Measurements from ENCODE around the gene EMILIN3.
"Not testable (repeated sequence)": the region's sequence is repeated elsewhere in the genome, so short reads cannot be mapped to it uniquely, and the experiment has no call there.

Gene EMILIN3

GRCh38 chr20:41318271-41318649 is 48.4 kb downstream of the EMILIN3 start:
- FAIRE-seq (no peak), DNase-seq (ENCODE audit: low spot score) (no peak)

GRCh38 chr20:41317546-41318270 is 48.9 kb downstream of the EMILIN3 start, which contains the start of gene ZHX3:
Gene ZHX3, minus strand, starts transcription at chr20:41317731. Its CDS starts 112,815 bp downstream, at chr20:41204916.
- no peak for FAIRE-seq

GRCh38 chr20:41316602-41317545 is 49.7 kb downstream of the EMILIN3 start:
- FAIRE-seq (no peak), DNase-seq (ENCODE audit: low spot score) (peak; percentile 85)

More at GRCh38 chr20:41317546-41318270, 48.9 kb downstream of the EMILIN3 start, which contains the start of gene ZHX3:
- peak; percentile 100 for DNase-seq (ENCODE audit: low spot score)

GRCh38 chr20:41316051-41316450 is 50.6 kb downstream of the EMILIN3 start:
- FAIRE-seq (no peak), DNase-seq (ENCODE audit: low spot score) (no peak)

GRCh38 chr20:41314386-41314785 is 52.2 kb downstream of the EMILIN3 start:
- FAIRE-seq: no peak
- no peak for DNase-seq (ENCODE audit: low spot score)

GRCh38 chr20:41312009-41312408 is 54.6 kb downstream of the EMILIN3 start:
- not testable (repeated sequence) for DNase-seq (ENCODE audit: low spot score); FAIRE-seq

All from urothelium cell line (cell line).